SK-N-SH (cell line): ENCODE measurements around the gene LTA4H. TPM values are rescaled to one million over a fixed set of nuclear protein-coding genes. Genes with fewer than 3 reads are reported as not detected.
"Not testable (repeated sequence)": the region's sequence is repeated elsewhere in the genome, so short reads cannot be mapped to it uniquely, and the experiment has no call there.

Experiments used
- CTCF ChIA-PET: fragments of 300-600, 350-600 bp; formaldehyde crosslinking; extraction: SDS; loops from one replicate; lab custom pipeline; 2021; lab: Yijun Ruan, JAX
- POLR2A ChIA-PET: fragments of 350-600 bp; sonication (Branson Sonifier 250); formaldehyde crosslinking; extraction: SDS; loops from one replicate; lab custom pipeline; 2020; ENCODE audit warnings: antibody characterized with exemption, inconsistent platforms; lab: Yijun Ruan, JAX
- DNase-seq: peaks from one replicate; pipeline ENCODE4 v3.0.0; 2012
- H2AFZ ChIP-seq: fragments of 200-600 bp; sonication (generic); 2 replicates; pipeline ENCODE4 v1.8.1; 2016; ENCODE audit warnings: antibody characterized with exemption, mild to moderate bottlenecking, low read depth
- H3F3A ChIP-seq: fragments of 200-600 bp; sonication (generic); replicated peaks from 2 replicates; pipeline ENCODE3; 2016; ENCODE audit warnings: antibody characterized with exemption, mild to moderate bottlenecking; ENCODE audit not compliant: insufficient read depth
- H3K27ac ChIP-seq, 2 experiments: fragments of 200-500 bp in 1 of 2; fragments of 200-600 bp in 1 of 2; sonication (Bioruptor generic) in 1 of 2; sonication (generic), shearing (Covaris generic) in 1 of 2; 2 replicates each; pipeline versions ENCODE4 v1.5.1 to v1.6.1; 2014 to 2016; ENCODE audit warnings: low read depth in 2 of 2, inconsistent platforms in 1 of 2, low read length in 1 of 2, mild to moderate bottlenecking in 1 of 2, mixed read lengths in 1 of 2
- H3K27me3 ChIP-seq: fragments of 200-600 bp; sonication (generic), shearing (Covaris generic); 2 replicates; pipeline ENCODE4 v1.6.1; 2016; ENCODE audit warnings: mixed run types; ENCODE audit not compliant: insufficient read depth
- H3K36me3 ChIP-seq, 2 experiments: fragments of 200-500 bp in 1 of 2; fragments of 200-600 bp in 1 of 2; sonication (Bioruptor generic) in 1 of 2; sonication (generic) in 1 of 2; replicated peaks in 1 of 2; 2 replicates each; pipeline versions ENCODE3 to v1.5.1; 2014 to 2016; ENCODE audit warnings: low read length in 1 of 2, mild to moderate bottlenecking in 1 of 2; ENCODE audit not compliant: insufficient read depth in 2 of 2, control insufficient read depth in 1 of 2
- H3K4me1 ChIP-seq, 2 experiments: fragments of 200-500 bp in 1 of 2; fragments of 200-600 bp in 1 of 2; sonication (Bioruptor generic) in 1 of 2; sonication (generic), shearing (Covaris generic) in 1 of 2; 2 replicates each; pipeline versions ENCODE4 v1.5.1 to v1.6.1; 2014 to 2016; ENCODE audit warnings: low read depth in 1 of 2, low read length in 1 of 2, mixed run types in 1 of 2; ENCODE audit not compliant: insufficient read depth in 2 of 2, control insufficient read depth in 1 of 2
- H3K4me2 ChIP-seq: fragments of 200-600 bp; sonication (generic), shearing (Covaris generic); 2 replicates; pipeline ENCODE4 v1.6.1; 2017; ENCODE audit warnings: mixed run types
- H3K4me3 ChIP-seq, 2 experiments: fragments of 200-500 bp in 1 of 2; fragments of 200-600 bp in 1 of 2; sonication (Bioruptor generic) in 1 of 2; sonication (generic), shearing (Covaris generic) in 1 of 2; 2 replicates each; pipeline versions ENCODE4 v1.5.1 to v1.8.1; 2014 to 2016; ENCODE audit warnings: low read depth in 2 of 2, inconsistent platforms in 1 of 2, low read length in 1 of 2, mild to moderate bottlenecking in 1 of 2, mixed read lengths in 1 of 2, moderate library complexity in 1 of 2
- H3K79me2 ChIP-seq: fragments of 200-600 bp; sonication (generic); 2 replicates; pipeline ENCODE4 v1.8.1; 2017; ENCODE audit warnings: mild to moderate bottlenecking; ENCODE audit not compliant: insufficient read depth
- H3K9ac ChIP-seq: fragments of 200-600 bp; sonication (generic); 2 replicates; pipeline ENCODE4 v1.6.1; 2017; ENCODE audit warnings: mixed run types
- H3K9me2 ChIP-seq: fragments of 200-600 bp; sonication (generic); 2 replicates; pipeline ENCODE4 v1.6.1; 2017; ENCODE audit warnings: mixed run types
- H3K9me3 ChIP-seq: fragments of 200-600 bp; sonication (generic); 2 replicates; pipeline ENCODE4 v1.6.1; 2017; ENCODE audit warnings: mixed run types, mild to moderate bottlenecking, moderate library complexity
- H4K20me1 ChIP-seq: fragments of 200-600 bp; sonication (generic); 2 replicates; pipeline ENCODE4 v1.6.1; 2017; ENCODE audit warnings: mild to moderate bottlenecking, mixed run types; ENCODE audit not compliant: insufficient read depth
- CHD2 ChIP-seq: fragments of 150-350 bp; IDR thresholded peaks from 2 replicates; pipeline ENCODE4 v1.6.1; 2018; ENCODE audit warnings: low read length; ENCODE audit not compliant: partially characterized antibody
- EZH2phosphoT487 ChIP-seq: fragments of 200-600 bp; sonication (generic); IDR thresholded peaks from 2 replicates; pipeline ENCODE4 v1.6.1; 2017; ENCODE audit warnings: low read depth, mixed run types, mild to moderate bottlenecking, antibody characterized with exemption, moderate library complexity, borderline replicate concordance
- GATA2 ChIP-seq: sonication (generic); formaldehyde crosslinking; IDR thresholded peaks from 2 replicates; pipeline ENCODE4 v1.5.0; 2020; ENCODE audit warnings: mild to moderate bottlenecking, missing genetic modification reagents
- IRF3 ChIP-seq: fragments of 150-350 bp; IDR thresholded peaks from 2 replicates; pipeline ENCODE4 v1.6.1; 2016; ENCODE audit warnings: mild to moderate bottlenecking, low read depth, low read length
- MAX ChIP-seq: IDR thresholded peaks from 2 replicates; pipeline ENCODE4 v1.4.0; 2012; ENCODE audit warnings: low read depth
- NFIC ChIP-seq: IDR thresholded peaks from 2 replicates; pipeline ENCODE4 v1.4.0; 2012; ENCODE audit warnings: borderline replicate concordance
- NRF1 ChIP-seq: IDR thresholded peaks from 2 replicates; pipeline ENCODE4 v1.6.1; 2012; ENCODE audit warnings: low read depth, mild to moderate bottlenecking, low read length
- PBX3 ChIP-seq: IDR thresholded peaks from 2 replicates; pipeline ENCODE4; 2012
- RXRA ChIP-seq: IDR thresholded peaks from 2 replicates; pipeline ENCODE4 v1.4.0; 2012; ENCODE audit warnings: low read depth, mild to moderate bottlenecking, borderline replicate concordance
- SMC3 ChIP-seq: IDR thresholded peaks from 2 replicates; pipeline ENCODE4 v1.6.1; 2012; ENCODE audit warnings: low read depth, low read length, improper control_type of control experiment
- TAF1 ChIP-seq: IDR thresholded peaks from 2 replicates; pipeline ENCODE4 v1.6.1; 2012; ENCODE audit warnings: low read depth, mild to moderate bottlenecking, low read length, moderate library complexity, borderline replicate concordance
- TCF12 ChIP-seq: IDR thresholded peaks from 2 replicates; pipeline ENCODE4 v1.4.0; 2012
- USF1 ChIP-seq: IDR thresholded peaks from 2 replicates; pipeline ENCODE4 v1.4.0; 2012; ENCODE audit warnings: low read depth, borderline replicate concordance
- USF2 ChIP-seq: fragments of 150-350 bp; IDR thresholded peaks from 2 replicates; pipeline ENCODE4 v1.6.1; 2017; ENCODE audit warnings: antibody characterized with exemption, low read length, low read depth, borderline replicate concordance
- ZBTB33 ChIP-seq: IDR thresholded peaks from 2 replicates; pipeline ENCODE4 v1.4.0; 2012; ENCODE audit warnings: low read depth, borderline replicate concordance
- WGBS: methylation state at CpG from one replicate; pipeline ENCODE4 v1.1.6; 2017; ENCODE audit warnings: low lambda C conversion rate; 5-methylcytosine and 5-hydroxymethylcytosine counted together
- polyA plus RNA-seq, 3 experiments: library from polyadenylated mRNA; depleted of rRNA; stranded (reverse); fragments of >200 nt; gene quantifications; 2 replicates each; pipeline ENCODE4 v1.2.3, GENCODE V29; 2012

Gene LTA4H
- polyA plus RNA-seq, 1 of the 3 experiments (the other 2 are of a cell fraction), result 55.9 TPM

- Histone ChIP-seq H3K9me3 (no peaks in the 10 kb centered on the region), H4K20me1 (no peaks in the 10 kb centered on the region), H3K27me3 (no peaks in the 10 kb centered on the region; the same call in 1 of the 2 replicates), H3K9ac (no peak overlapping the region), H3K4me3 (no peak overlapping the region), H3K79me2 (no peaks in the 10 kb centered on the region), H2AFZ (no peak overlapping the region), H3K4me1 (no peaks in the 10 kb centered on the region), H3F3A (no peaks in the 10 kb centered on the region)
- no peak for DNase-seq
- 89% methylated on average over 2 of the region's 2 CpGs for WGBS
- POLR2A ChIA-PET, result no interaction called here
- no peak for TF ChIP-seq USF2
- no peak for TF ChIP-seq SMC3
- TF ChIP-seq TAF1, result no peak
- no peak for TF ChIP-seq TCF12
- TF ChIP-seq USF1, result no peak
- no peak for TF ChIP-seq EZH2phosphoT487
- TF ChIP-seq NFIC, result no peak
- no peak for TF ChIP-seq MAX
- TF ChIP-seq IRF3, result no peak
- TF ChIP-seq ZBTB33, result no peak
- TF ChIP-seq GATA2 (CRISPR knock-in tag), result no peak
- TF ChIP-seq, all 33 proteins: peak for 0
- CTCF ChIA-PET, result interaction anchor here (1.0 kb wide), 1 partner anchor 147 kb away, joined by 5 read pairs; no protein-coding TSS in a partner anchor
- Histone ChIP-seq H3K36me3 (no peaks in the 10 kb centered on the region), H3K4me2 (no peak overlapping the region), H3K27ac (no peak overlapping the region), H3K9me2 (no peaks in the 10 kb centered on the region)
These were observed 33.2 kb upstream of the LTA4H start for GRCh38 chr12:96068636-96069035.

- Histone ChIP-seq H2AFZ (no peak overlapping the region), H3K9me2 (no peaks in the 10 kb centered on the region), H3K4me2 (no peak overlapping the region), H3K4me3 (no peak overlapping the region), H3K27ac (no peak overlapping the region), H3K27me3 (no peaks in the 10 kb centered on the region), H3K36me3 (no peaks in the 10 kb centered on the region), H4K20me1 (no peaks in the 10 kb centered on the region), H3F3A (no peaks in the 10 kb centered on the region), H3K9ac (no peak overlapping the region), H3K9me3 (no peaks in the 10 kb centered on the region), H3K79me2 (no peaks in the 10 kb centered on the region), H3K4me1 (no peaks in the 10 kb centered on the region)
- ChIA-PET POLR2A (no interaction called here), CTCF (interaction anchor here (0.9 to 1.4 kb wide), 2 partner anchors 148 to 333 kb away, joined by 3 to 4 read pairs; no protein-coding TSS in a partner anchor)
- TF ChIP-seq TCF12, result no peak
- TF ChIP-seq CHD2, result no peak
- no peak for TF ChIP-seq PBX3
- TF ChIP-seq NRF1, result no peak
- TF ChIP-seq RXRA, result no peak
- DNase-seq, result no peak
- WGBS, result 77% methylated on average over 5 of the region's 5 CpGs
These were observed 32.7 kb upstream of the LTA4H start for GRCh38 chr12:96068111-96068510.

GRCh38 chr12:96065776-96066175, 30.4 kb upstream of the LTA4H start:
- H3K36me3 ChIP-seq, H2AFZ ChIP-seq, H3K27me3 ChIP-seq, H3K9me2 ChIP-seq, H3K9me3 ChIP-seq, H3K79me2 ChIP-seq, H3K4me1 ChIP-seq, H3K4me2 ChIP-seq, H4K20me1 ChIP-seq, H3F3A ChIP-seq, H3K9ac ChIP-seq, H3K4me3 ChIP-seq, H3K27ac ChIP-seq, DNase-seq: not testable (repeated sequence)
- POLR2A ChIA-PET, result interaction anchor here (0.6 kb wide), 1 partner anchor 122 kb away, joined by 3 read pairs; no protein-coding TSS in a partner anchor
- CTCF ChIA-PET, result interaction anchor here (1.1 to 3.5 kb wide), 6 partner anchors 26 to 451 kb away, joined by 3 to 20 read pairs (median 4); partner anchors contain the start of gene CFAP54
- WGBS, result 90% methylated on average over 3 of the region's 3 CpGs
